Activated CD4-positive, alpha-beta memory T cell treated with anti-CD3 and anti-CD28 coated beads, Interleukin-2, amount 10 ng/mL, durations not matched to agents 7 days and 5 days (primary cell): ENCODE data around the gene G0S2. TPM values are rescaled to one million over a fixed set of nuclear protein-coding genes. Genes with fewer than 3 reads are reported as not detected.

ENCODE experiments used
- CTCF ChIA-PET: fragments of 350-600 bp; sonication (Branson Sonifier 250); formaldehyde crosslinking; loops from one replicate; lab custom pipeline; 2021; ENCODE audit warnings: antibody characterized with exemption, inconsistent platforms; lab: Charles Lee
- POLR2A ChIA-PET: fragments of 350-600 bp; sonication (Branson Sonifier 250); formaldehyde crosslinking; loops from one replicate; lab custom pipeline; 2021; ENCODE audit warnings: antibody characterized with exemption; lab: Charles Lee
- DNase-seq: peaks from one replicate; pipeline ENCODE4 v3.0.0-alpha.2; 2020
- H3K27ac Mint-ChIP-seq: one replicate; pipeline ENCODE4 v1.8.0; 2021; ENCODE audit warnings: mild to moderate bottlenecking, mixed read lengths
- H3K27me3 Mint-ChIP-seq: one replicate; pipeline ENCODE4 v1.8.0; 2021; ENCODE audit warnings: mixed read lengths
- H3K36me3 Mint-ChIP-seq: one replicate; pipeline ENCODE4 v1.8.0; 2021; ENCODE audit warnings: low read depth, mixed read lengths
- H3K4me1 Mint-ChIP-seq: one replicate; pipeline ENCODE4 v1.8.0; 2021; ENCODE audit warnings: mixed read lengths
- H3K4me3 Mint-ChIP-seq: one replicate; pipeline ENCODE4 v1.8.0; 2021; ENCODE audit warnings: mild to moderate bottlenecking, mixed read lengths
- H3K9me3 Mint-ChIP-seq: one replicate; pipeline ENCODE4 v1.8.0; 2021; ENCODE audit warnings: mixed read lengths
- total RNA-seq, 2 experiments: library from RNA; stranded (reverse); gene quantifications; one replicate each; pipeline ENCODE4 v1.2.3, GENCODE V29; 2021

G0S2 gene
- total RNA-seq, 2 experiments from 2014 or later, result 7.3 to 7.6 TPM

- Mint-ChIP-seq H3K4me3 (no peak overlapping the region), H3K4me1 (peaks cover 52% of the 10 kb centered on the region), H3K27ac (no peak overlapping the region), H3K36me3 (peaks cover 3% of the 10 kb centered on the region), H3K27me3 (peaks cover 3% of the 10 kb centered on the region), H3K9me3 (no peaks in the 10 kb centered on the region)
- DNase-seq, result no peak
- POLR2A ChIA-PET, result interaction anchor here (0.7 kb wide), 1 partner anchor 15 kb away, joined by 3 read pairs; no protein-coding TSS in a partner anchor
- CTCF ChIA-PET, result interaction anchor here (1.0 kb wide), 1 partner anchor 22 kb away, joined by 4 read pairs; no protein-coding TSS in a partner anchor
These were observed 4.7 kb upstream of the G0S2 start for GRCh38 chr1:209670441-209671082.

- no peaks in the 10 kb centered on the region for H3K9me3 Mint-ChIP-seq
- H3K4me3 Mint-ChIP-seq, result peak overlapping the region; percentile 20
- CTCF ChIA-PET, result interaction anchor here (1.0 to 1.9 kb wide), 6 partner anchors 14 to 96 kb away, joined by 3 to 11 read pairs (median 4); no protein-coding TSS in a partner anchor
- DNase-seq, result peak; percentile 65
- POLR2A ChIA-PET, result interaction anchor here (0.7 to 2.5 kb wide), 7 partner anchors 8 to 97 kb away, joined by 3 to 10 read pairs (median 4); no protein-coding TSS in a partner anchor
- H3K27me3 Mint-ChIP-seq, result peaks cover 20% of the 10 kb centered on the region
- H3K36me3 Mint-ChIP-seq, result peaks cover 19% of the 10 kb centered on the region
- peaks cover 69% of the 10 kb centered on the region for H3K4me1 Mint-ChIP-seq
- H3K27ac Mint-ChIP-seq, result peak overlapping the region; percentile 80
These were observed 2.2 kb upstream of the G0S2 start for GRCh38 chr1:209672705-209673630.

GRCh38 chr1:209673631-209674417 is 1.4 kb upstream of the G0S2 start:
- peak overlapping the region; percentile 80 for H3K27ac Mint-ChIP-seq
- H3K4me1 Mint-ChIP-seq, result peaks cover 69% of the 10 kb centered on the region
- H3K36me3 Mint-ChIP-seq, result peaks cover 25% of the 10 kb centered on the region
- no peak for DNase-seq
- CTCF ChIA-PET, result interaction anchor here (1.0 to 1.9 kb wide), 6 partner anchors 13 to 95 kb away, joined by 3 to 11 read pairs (median 4); no protein-coding TSS in a partner anchor
- no peaks in the 10 kb centered on the region for H3K9me3 Mint-ChIP-seq
- peaks cover 25% of the 10 kb centered on the region for H3K27me3 Mint-ChIP-seq
- POLR2A ChIA-PET, result interaction anchor here (0.7 to 2.5 kb wide), 7 partner anchors 9 to 96 kb away, joined by 3 to 11 read pairs (median 4); partner anchors contain the start of gene TRAF3IP3
- peak overlapping the region; percentile 65 for H3K4me3 Mint-ChIP-seq

GRCh38 chr1:209675565-209676154 is 448 bp downstream of the G0S2 start:
- peak overlapping the region; percentile 9 for H3K27ac Mint-ChIP-seq
- peaks cover 69% of the 10 kb centered on the region for H3K4me1 Mint-ChIP-seq
- ChIA-PET CTCF (interaction anchor here (0.9 to 1.8 kb wide), 5 partner anchors 10 to 89 kb away, joined by 3 to 5 read pairs (median 3); no protein-coding TSS in a partner anchor), POLR2A (interaction anchor here (0.9 to 2.3 kb wide), 8 partner anchors 9 to 100 kb away, joined by 3 to 11 read pairs (median 4); partner anchors contain the start of gene TRAF3IP3)
- peaks cover 25% of the 10 kb centered on the region for H3K36me3 Mint-ChIP-seq
- DNase-seq, result no peak
- H3K27me3 Mint-ChIP-seq, result peaks cover 28% of the 10 kb centered on the region
- peak overlapping the region; percentile 65 for H3K4me3 Mint-ChIP-seq
- no peaks in the 10 kb centered on the region for H3K9me3 Mint-ChIP-seq

- ChIA-PET POLR2A (no interaction called here), CTCF (no interaction called here)
- peaks cover 30% of the 10 kb centered on the region for H3K27me3 Mint-ChIP-seq
These were observed 3.8 kb downstream of the G0S2 start for GRCh38 chr1:209678981-209679539.

GRCh38 chr1:209685821-209686220 is 10.6 kb downstream of the G0S2 start:
- H3K4me3 Mint-ChIP-seq, result peak overlapping the region; percentile 73
- POLR2A ChIA-PET, result interaction anchor here (0.9 to 2.4 kb wide), 9 partner anchors 10 to 87 kb away, joined by 3 to 10 read pairs (median 4); partner anchors contain the start of gene G0S2
- CTCF ChIA-PET, result interaction anchor here (0.8 to 2.0 kb wide), 8 partner anchors 9 to 120 kb away, joined by 3 to 7 read pairs (median 5); partner anchors contain the start of gene G0S2
- H3K9me3 Mint-ChIP-seq, result no peaks in the 10 kb centered on the region
- peak; percentile 67 for DNase-seq
- peaks cover 42% of the 10 kb centered on the region for H3K4me1 Mint-ChIP-seq
- H3K27me3 Mint-ChIP-seq, result peaks cover 2% of the 10 kb centered on the region
- peaks cover 16% of the 10 kb centered on the region for H3K36me3 Mint-ChIP-seq
- H3K27ac Mint-ChIP-seq, result peak overlapping the region; percentile 78

More at GRCh38 chr1:209678981-209679539, 3.8 kb downstream of the G0S2 start:
- Mint-ChIP-seq H3K27ac (no peak overlapping the region), H3K4me3 (no peak overlapping the region), H3K4me1 (peaks cover 36% of the 10 kb centered on the region), H3K36me3 (peaks cover 21% of the 10 kb centered on the region), H3K9me3 (no peaks in the 10 kb centered on the region)
- no peak for DNase-seq

- peak overlapping the region; percentile 78 for H3K27ac Mint-ChIP-seq
- peak overlapping the region; percentile 73 for H3K4me3 Mint-ChIP-seq
- H3K36me3 Mint-ChIP-seq, result peaks cover 16% of the 10 kb centered on the region
These were observed 11.1 kb downstream of the G0S2 start for GRCh38 chr1:209686322-209686721.

GRCh38 chr1:209688746-209689234 is 13.6 kb downstream of the G0S2 start:
- Mint-ChIP-seq H3K4me1 (peaks cover 59% of the 10 kb centered on the region), H3K27ac (no peak overlapping the region), H3K4me3 (no peak overlapping the region), H3K9me3 (no peaks in the 10 kb centered on the region), H3K36me3 (peaks cover 16% of the 10 kb centered on the region), H3K27me3 (no peaks in the 10 kb centered on the region)
- CTCF ChIA-PET, result interaction anchor here (0.8 to 3.3 kb wide), 6 partner anchors 60 to 119 kb away, joined by 3 to 15 read pairs (median 4); no protein-coding TSS in a partner anchor
- POLR2A ChIA-PET, result interaction anchor here (0.9 to 1.6 kb wide), 3 partner anchors 14 to 79 kb away, joined by 3 to 4 read pairs (median 4); partner anchors contain the start of gene G0S2
- DNase-seq, result no peak

More at GRCh38 chr1:209686322-209686721, 11.1 kb downstream of the G0S2 start:
- Mint-ChIP-seq H3K27me3 (no peaks in the 10 kb centered on the region), H3K9me3 (no peaks in the 10 kb centered on the region), H3K4me1 (peaks cover 42% of the 10 kb centered on the region)
- ChIA-PET POLR2A (interaction anchor here (0.9 to 2.4 kb wide), 7 partner anchors 11 to 86 kb away, joined by 3 to 10 read pairs (median 4); partner anchors contain the start of gene G0S2), CTCF (interaction anchor here (0.8 to 2.0 kb wide), 10 partner anchors 10 to 120 kb away, joined by 3 to 7 read pairs (median 5); partner anchors contain the start of gene G0S2)
- no peak for DNase-seq

- ChIA-PET POLR2A (interaction anchor here (0.9 to 1.0 kb wide), 2 partner anchors 14 to 79 kb away, joined by 3 to 4 read pairs; partner anchors contain the start of gene G0S2), CTCF (interaction anchor here (0.6 to 3.3 kb wide), 6 partner anchors 59 to 119 kb away, joined by 3 to 15 read pairs (median 4); no protein-coding TSS in a partner anchor)
- H3K27ac Mint-ChIP-seq, result no peak overlapping the region
- DNase-seq, result no peak
- H3K4me3 Mint-ChIP-seq, result no peak overlapping the region
- peaks cover 16% of the 10 kb centered on the region for H3K36me3 Mint-ChIP-seq
- no peaks in the 10 kb centered on the region for H3K27me3 Mint-ChIP-seq
- H3K9me3 Mint-ChIP-seq, result no peaks in the 10 kb centered on the region
- peaks cover 61% of the 10 kb centered on the region for H3K4me1 Mint-ChIP-seq
These were observed 14.3 kb downstream of the G0S2 start for GRCh38 chr1:209689477-209689876.

GRCh38 chr1:209691237-209691636 is 16.0 kb downstream of the G0S2 start:
- peaks cover 50% of the 10 kb centered on the region for H3K4me1 Mint-ChIP-seq
- POLR2A ChIA-PET, result no interaction called here

More at GRCh38 chr1:209691237-209691636, 16.0 kb downstream of the G0S2 start:
- Mint-ChIP-seq H3K27ac (no peak overlapping the region), H3K9me3 (no peaks in the 10 kb centered on the region), H3K4me3 (no peak overlapping the region), H3K27me3 (no peaks in the 10 kb centered on the region), H3K36me3 (peaks cover 16% of the 10 kb centered on the region)
- DNase-seq, result no peak
- CTCF ChIA-PET, result interaction anchor here (0.8 to 4.1 kb wide), 11 partner anchors 38 to 123 kb away, joined by 3 to 39 read pairs (median 5); partner anchors contain the start of gene CAMK1G
